Body of pancreas (tissue), 4 donors: ENCODE data around the gene MIER1. TPM values are rescaled to one million over a fixed set of nuclear protein-coding genes. Genes with fewer than 3 reads are reported as not detected.

Source experiments
- ATAC-seq: fragments of 150-250 bp; one replicate; pipeline ENCODE4 v1.9.1; 2016
- DNase-seq, 4 donors: peaks; one replicate each; pipeline ENCODE4 v3.0.0-alpha.2; 2019
- H3K27ac ChIP-seq, 4 donors: fragments of 200-600 bp; sonication (generic); 1 replicate in 3 of 4; 2 replicates in 1 of 4; pipeline versions ENCODE4 v1.5.1 to v1.6.1; 2016 to 2019; ENCODE audit warnings: mild to moderate bottlenecking in 1 of 4, mixed read lengths in 1 of 4, moderate library complexity in 1 of 4
- H3K27me3 ChIP-seq, 2 donors: fragments of 200-600 bp; sonication (generic); one replicate each; pipeline ENCODE4 v1.6.0; 2016; ENCODE audit warnings: mild to moderate bottlenecking in 1 of 2
- H3K36me3 ChIP-seq, 2 donors: fragments of 200-600 bp; sonication (generic); replicated peaks in 1 of 2; 2 replicates each; pipeline ENCODE4 v1.5.1; 2016; ENCODE audit warnings: low read depth in 2 of 2; ENCODE audit not compliant: insufficient read depth in 1 of 2
- H3K4me1 ChIP-seq: fragments of 200-600 bp; sonication (generic); one replicate; pipeline ENCODE4 v1.6.0; 2016
- H3K4me3 ChIP-seq, 2 donors: fragments of 200-600 bp; sonication (generic); 1 replicate in 1 of 2; 2 replicates in 1 of 2; pipeline ENCODE4 v1.5.1; 2016 to 2019
- H3K9me3 ChIP-seq, 3 donors: fragments of 200-600 bp; sonication (generic); 1 replicate in 2 of 3; 2 replicates in 1 of 3; pipeline ENCODE4 v1.5.1; 2016
- CTCF ChIP-seq, 7 experiments: fragments of 450-650 bp in 4 of 7; fragments of 200-600 bp in 3 of 7; sonication (generic) in 3 of 7; IDR thresholded peaks; one replicate each; pipeline ENCODE4 v1.5.1; 2016 to 2019; ENCODE audit warnings: antibody characterized with exemption in 7 of 7
- POLR2A ChIP-seq, 3 donors: fragments of 450-650 bp; IDR thresholded peaks; one replicate each; pipeline ENCODE4 v1.6.1; 2016; ENCODE audit warnings: antibody characterized with exemption in 3 of 3, mild to moderate bottlenecking in 2 of 3
- WGBS, 2 donors: methylation state at CpG; one replicate each; pipeline ENCODE4 v1.1.5; 2017; 5-methylcytosine and 5-hydroxymethylcytosine counted together
- intact Hi-C: fragments of 100-400 bp; cut with DNase I; formaldehyde crosslinking; loops from one replicate; pipeline ENCODE4 v1.15.1; 2023
- total RNA-seq, 2 donors: library from RNA; depleted of rRNA; stranded (reverse); fragments of >200 nt; gene quantifications; one replicate each; pipeline ENCODE4 v1.1.0, GENCODE V29; 2016

Gene MIER1
- total RNA-seq, 2 donors from 2014 or later, result 14.2 to 25.2 TPM

- Histone ChIP-seq H3K4me1 (no peaks in the 10 kb centered on the region), H3K4me3 (no peak overlapping the region), H3K36me3 (no peaks in the 10 kb centered on the region), H3K9me3 (no peaks in the 10 kb centered on the region), H3K27me3 (no peaks in the 10 kb centered on the region), H3K27ac (no peak overlapping the region)
- TF ChIP-seq POLR2A (IDR thresholded peaks at IDR 0.05), result no peak
- no peak for TF ChIP-seq CTCF (IDR thresholded peaks at IDR 0.05)
- DNase-seq (no peak), ATAC-seq (peak; percentile 52)
- intact Hi-C loops, result no loop called here
- WGBS, 2 donors, result 48 to 60% methylated on average over 2 of the region's 2 CpGs
Measured at GRCh38 chr1:67013573-67013972, 88.8 kb downstream of the MIER1 start.

- no peak for TF ChIP-seq POLR2A (IDR thresholded peaks at IDR 0.05)
- no peak for TF ChIP-seq CTCF (IDR thresholded peaks at IDR 0.05)
- intact Hi-C loops, result no loop called here
- Histone ChIP-seq H3K36me3 (no peaks in the 10 kb centered on the region), H3K4me1 (peaks cover 38% of the 10 kb centered on the region), H3K27me3 (no peaks in the 10 kb centered on the region), H3K27ac (no peak overlapping the region), H3K4me3 (no peak overlapping the region), H3K9me3 (no peaks in the 10 kb centered on the region)
- DNase-seq (no peak), ATAC-seq (no peak)
- WGBS, 2 donors, result 93 to 97% methylated on average over 2 of the region's 2 CpGs
Measured at GRCh38 chr1:67018574-67018973, 93.8 kb downstream of the MIER1 start.

GRCh38 chr1:67019121-67019520 is 94.3 kb downstream of the MIER1 start:
- Histone ChIP-seq H3K27ac (peak overlapping the region; percentile 15 to 61 (median 40)), H3K9me3 (no peaks in the 10 kb centered on the region), H3K36me3 (no peaks in the 10 kb centered on the region), H3K4me3 (no peak overlapping the region), H3K4me1 (peaks cover 38% of the 10 kb centered on the region), H3K27me3 (no peaks in the 10 kb centered on the region)
- TF ChIP-seq CTCF (IDR thresholded peaks at IDR 0.05), result no peak
- TF ChIP-seq POLR2A (IDR thresholded peaks at IDR 0.05), result no peak
- WGBS, 2 donors, result 90 to 94% methylated on average over 4 of the region's 4 CpGs
- DNase-seq, result no peak
- intact Hi-C loops, result no loop called here
- ATAC-seq, result no peak

- Histone ChIP-seq H3K36me3 (no peaks in the 10 kb centered on the region), H3K4me3 (no peak overlapping the region), H3K4me1 (peaks cover 38% of the 10 kb centered on the region), H3K27me3 (no peaks in the 10 kb centered on the region), H3K27ac (peak overlapping the region; percentile 15 to 61 (median 40)), H3K9me3 (no peaks in the 10 kb centered on the region)
- 39 to 56% methylated on average over 1 of the region's 1 CpG for WGBS, 2 donors
- intact Hi-C loops, result no loop called here
- TF ChIP-seq CTCF (IDR thresholded peaks at IDR 0.05), result no peak
- no peak for TF ChIP-seq POLR2A (IDR thresholded peaks at IDR 0.05)
- ATAC-seq, result peak; percentile 33
- no peak for DNase-seq
Measured at GRCh38 chr1:67019600-67020136, 94.9 kb downstream of the MIER1 start.

- Histone ChIP-seq H3K27me3 (no peaks in the 10 kb centered on the region), H3K36me3 (no peaks in the 10 kb centered on the region), H3K4me1 (peaks cover 38% of the 10 kb centered on the region), H3K27ac (peak overlapping the region in 3 of 4 donors; percentile 15 to 61 (median 53)), H3K9me3 (no peaks in the 10 kb centered on the region), H3K4me3 (no peak overlapping the region)
- WGBS, 2 donors, result 11 to 18% methylated on average over 2 of the region's 2 CpGs
- intact Hi-C loops, result no loop called here
- ATAC-seq, result peak; percentile 59
- no peak for DNase-seq
- no peak for TF ChIP-seq CTCF (IDR thresholded peaks at IDR 0.05)
- TF ChIP-seq POLR2A (IDR thresholded peaks at IDR 0.05), result no peak
Measured at GRCh38 chr1:67020304-67020703, 95.5 kb downstream of the MIER1 start.
